GM18502 (cell line): ENCODE results near the gene SNN.
A peak's percentile ranks its signal among the peaks of the same experiment; 100 is the strongest.

Source experiments
- ATAC-seq: cut with Tn5 transposase; IDR thresholded peaks from one replicate; pipeline ENCODE4 v1.9.1; 2021; ENCODE audit warnings: mild to moderate bottlenecking; ENCODE audit not compliant: unreplicated experiment, poor library complexity

SNN gene

GRCh38 chr16:11677959-11678881 lies 10.0 kb downstream of the SNN start:
- no peak for ATAC-seq

GRCh38 chr16:11679250-11679649 lies 11.0 kb downstream of the SNN start:
- no peak for ATAC-seq

- ATAC-seq: no peak
Measured at GRCh38 chr16:11679941-11680911, 12.0 kb downstream of the SNN start.

- peak; percentile 35 for ATAC-seq
Measured at GRCh38 chr16:11681556-11681955, 13.3 kb downstream of the SNN start.

GRCh38 chr16:11681976-11682654 lies 13.9 kb downstream of the SNN start:
- ATAC-seq: peak; percentile 60

- ATAC-seq: peak; percentile 25
Measured at GRCh38 chr16:11682655-11683096, 14.4 kb downstream of the SNN start.

- no peak for ATAC-seq
Measured at GRCh38 chr16:11683145-11683544, 14.9 kb downstream of the SNN start.

GRCh38 chr16:11684231-11685025 lies 16.2 kb downstream of the SNN start:
- ATAC-seq: no peak

GRCh38 chr16:11685844-11686618 lies 17.8 kb downstream of the SNN start:
- no peak for ATAC-seq

GRCh38 chr16:11686713-11687380 lies 18.6 kb downstream of the SNN start:
- ATAC-seq: no peak

- ATAC-seq: no peak
Measured at GRCh38 chr16:11687601-11688519, 19.6 kb downstream of the SNN start.

GRCh38 chr16:11688520-11688886 lies 20.2 kb downstream of the SNN start:
- no peak for ATAC-seq

GRCh38 chr16:11689031-11689840 lies 21.0 kb downstream of the SNN start:
- peak; percentile 85 for ATAC-seq

- ATAC-seq: no peak
Measured at GRCh38 chr16:11691235-11691634, 23.0 kb downstream of the SNN start.

GRCh38 chr16:11691771-11692170 lies 23.5 kb downstream of the SNN start:
- ATAC-seq: no peak

- ATAC-seq: no peak
Measured at GRCh38 chr16:11692171-11692570, 23.9 kb downstream of the SNN start.
